ENCODE measurements around the gene PLCL2.

DNA sequence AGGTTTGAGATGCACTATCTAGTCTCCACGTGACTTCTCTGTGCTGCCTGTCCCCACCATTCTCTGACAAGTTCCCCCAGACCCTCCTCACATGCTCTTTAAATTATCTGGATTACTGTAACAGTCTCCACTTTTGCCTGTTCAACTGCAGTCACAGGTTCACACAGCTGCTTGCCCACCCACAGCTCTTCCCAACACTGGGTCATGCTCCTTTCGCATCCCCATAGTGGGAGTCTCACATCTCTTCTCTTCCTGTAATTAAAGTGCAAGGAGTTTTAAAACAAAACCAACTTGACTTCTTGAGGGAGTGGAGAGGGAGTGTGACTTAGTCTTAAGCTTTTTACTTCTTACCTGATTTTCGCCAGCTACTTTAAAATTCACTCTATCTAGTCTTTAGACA, 178.8 kb downstream of the PLCL2 start:
- no peak for TF ChIP-seq POLR2A (IDR thresholded peaks at IDR 0.05)
- TF ChIP-seq, protein P1, sequence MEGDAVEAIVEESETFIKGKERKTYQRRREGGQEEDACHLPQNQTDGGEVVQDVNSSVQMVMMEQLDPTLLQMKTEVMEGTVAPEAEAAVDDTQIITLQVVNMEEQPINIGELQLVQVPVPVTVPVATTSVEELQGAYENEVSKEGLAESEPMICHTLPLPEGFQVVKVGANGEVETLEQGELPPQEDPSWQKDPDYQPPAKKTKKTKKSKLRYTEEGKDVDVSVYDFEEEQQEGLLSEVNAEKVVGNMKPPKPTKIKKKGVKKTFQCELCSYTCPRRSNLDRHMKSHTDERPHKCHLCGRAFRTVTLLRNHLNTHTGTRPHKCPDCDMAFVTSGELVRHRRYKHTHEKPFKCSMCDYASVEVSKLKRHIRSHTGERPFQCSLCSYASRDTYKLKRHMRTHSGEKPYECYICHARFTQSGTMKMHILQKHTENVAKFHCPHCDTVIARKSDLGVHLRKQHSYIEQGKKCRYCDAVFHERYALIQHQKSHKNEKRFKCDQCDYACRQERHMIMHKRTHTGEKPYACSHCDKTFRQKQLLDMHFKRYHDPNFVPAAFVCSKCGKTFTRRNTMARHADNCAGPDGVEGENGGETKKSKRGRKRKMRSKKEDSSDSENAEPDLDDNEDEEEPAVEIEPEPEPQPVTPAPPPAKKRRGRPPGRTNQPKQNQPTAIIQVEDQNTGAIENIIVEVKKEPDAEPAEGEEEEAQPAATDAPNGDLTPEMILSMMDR (IDR thresholded peaks at IDR 0.05): no peak
